NK-92 (cell line): ENCODE data around the gene IGSF21.

ENCODE experiments used
- DNase-seq: peaks from one replicate; lab custom pipeline; 2025; ENCODE audit not compliant: unreplicated experiment; lab: John Stamatoyannopoulos, UW

The IGSF21 gene

GRCh38 chr1:18119289-18119688 lies 11.7 kb downstream of the IGSF21 start:
- no peak for DNase-seq

DNA sequence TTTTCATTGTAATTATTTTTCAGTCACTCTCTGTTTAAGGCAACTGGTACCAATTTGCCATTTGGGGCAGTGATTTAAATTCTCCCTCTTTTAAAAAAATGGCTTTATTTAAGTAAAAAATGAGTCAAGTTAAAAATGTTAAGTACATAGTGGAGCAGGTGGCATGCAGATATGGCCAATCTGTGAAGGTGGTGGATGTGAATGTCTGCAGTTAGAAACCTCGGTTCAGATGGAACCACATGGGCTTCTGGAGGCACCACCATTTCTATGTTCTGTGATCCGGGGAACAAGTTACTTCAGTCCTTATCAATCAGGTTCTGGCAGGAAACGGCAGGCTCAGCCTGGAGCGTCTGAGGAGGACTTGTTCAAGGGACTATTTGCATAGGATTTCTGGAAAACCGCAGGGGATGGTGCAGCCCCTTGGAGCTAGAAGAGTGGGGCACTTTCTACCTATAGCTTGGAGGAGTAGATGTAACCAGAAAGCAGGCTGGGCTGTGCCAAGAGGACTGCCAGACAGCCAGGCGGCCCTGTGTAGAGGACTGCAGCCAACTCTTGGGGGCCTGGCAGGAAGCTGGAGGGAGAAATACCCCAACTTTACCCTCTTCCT lies 12.3 kb downstream of the IGSF21 start:
- no peak for DNase-seq

DNA sequence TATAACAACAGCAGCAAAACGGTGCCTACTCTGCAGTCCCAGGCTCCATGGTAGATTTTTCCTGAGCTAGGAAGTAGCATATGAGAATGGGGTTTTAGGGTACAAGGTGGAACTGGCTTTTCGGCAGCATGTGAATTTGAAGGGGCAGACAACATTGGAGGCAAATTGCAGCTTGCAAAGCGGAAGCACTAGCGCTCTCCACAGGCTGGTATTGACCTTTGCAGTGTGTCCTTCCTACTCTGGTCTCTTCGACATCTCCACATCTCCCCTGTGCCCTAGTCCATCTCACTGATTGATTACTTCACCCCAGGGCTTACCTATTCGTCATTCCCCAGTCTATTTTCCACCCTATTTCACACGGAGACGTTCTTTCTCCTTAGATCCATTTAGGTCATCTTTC lies 13.0 kb downstream of the IGSF21 start:
- no peak for DNase-seq

DNA sequence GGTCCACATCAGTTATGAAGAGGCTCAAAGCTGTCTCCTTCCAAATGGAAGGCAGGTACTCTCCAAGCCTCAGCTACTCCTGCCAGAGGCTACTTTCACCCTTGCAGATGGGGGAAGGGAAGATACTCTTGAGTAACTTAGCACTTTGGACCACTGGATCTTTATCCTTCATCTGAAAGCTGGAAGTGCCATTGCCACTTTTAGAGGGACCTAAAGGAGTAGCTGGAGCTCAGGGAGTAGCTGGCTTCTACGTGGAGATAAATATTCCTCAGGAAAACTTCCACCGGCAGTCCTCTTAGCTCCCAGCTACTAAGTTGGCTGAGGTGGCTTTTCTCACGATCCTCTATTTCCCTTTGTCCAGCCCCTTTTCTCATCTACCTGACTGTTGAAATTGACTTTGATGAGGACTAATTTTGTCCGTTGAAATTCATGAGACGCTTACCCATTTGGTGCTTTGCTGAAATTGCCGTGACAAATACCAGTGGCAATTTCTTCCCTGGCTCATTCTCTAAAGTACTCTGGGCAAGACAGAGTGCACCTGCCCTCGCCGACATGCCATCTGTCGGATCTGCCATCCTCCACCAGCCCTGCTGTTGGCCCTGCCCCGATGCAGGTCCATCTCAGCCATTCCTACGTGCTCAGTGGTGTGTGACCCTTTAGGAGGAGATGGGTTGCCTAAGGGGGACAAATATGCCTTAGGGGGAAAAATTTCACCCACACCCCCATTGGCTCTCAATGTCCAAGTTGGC lies 13.6 kb downstream of the IGSF21 start:
- DNase-seq: no peak

- DNase-seq: no peak
These were observed 15.9 kb downstream of the IGSF21 start for GRCh38 chr1:18123467-18123992.

GRCh38 chr1:18124977-18125376 lies 17.4 kb downstream of the IGSF21 start:
- DNase-seq: no peak

GRCh38 chr1:18126616-18127015 lies 19.0 kb downstream of the IGSF21 start:
- DNase-seq: no peak

DNA sequence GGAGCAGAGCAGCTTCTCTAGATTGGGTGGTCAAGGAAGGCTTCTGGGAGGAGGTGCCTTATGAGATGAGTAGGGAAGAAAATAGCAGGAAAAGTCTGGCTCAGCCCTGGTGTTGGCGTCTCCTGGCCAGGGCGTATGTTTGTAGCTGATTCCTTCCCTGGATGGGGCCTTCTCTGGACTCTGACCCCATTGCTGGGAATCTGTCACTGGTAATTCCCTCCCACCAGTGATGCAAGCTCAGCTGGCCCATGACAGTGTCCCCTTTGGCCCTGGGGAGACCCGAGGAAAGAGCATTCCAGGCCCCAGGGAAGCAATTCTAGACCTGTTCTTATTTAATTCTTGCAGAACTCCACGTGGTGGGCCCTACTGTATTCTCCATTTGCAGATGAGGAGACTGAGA lies 20.7 kb downstream of the IGSF21 start:
- DNase-seq: no peak

DNA sequence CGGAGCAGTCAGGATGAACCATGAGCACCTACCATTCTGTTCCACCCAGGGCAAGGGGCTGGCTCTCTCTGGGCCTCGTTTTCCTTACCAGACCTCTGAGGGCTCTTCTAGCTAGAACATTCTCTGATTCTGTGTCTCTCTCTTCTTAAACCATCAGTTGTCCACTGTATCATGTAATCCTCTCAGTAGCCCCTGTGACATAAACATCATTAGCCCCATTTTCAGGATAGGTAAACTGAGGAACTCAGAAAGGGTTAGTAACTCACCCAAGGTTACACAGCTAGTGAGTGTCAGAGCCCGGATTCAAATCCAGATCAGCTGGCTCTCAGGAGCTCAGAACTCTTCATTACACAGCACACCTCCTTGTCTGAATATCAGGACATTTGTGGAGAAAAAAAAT lies 22.8 kb downstream of the IGSF21 start:
- DNase-seq: no peak

DNA sequence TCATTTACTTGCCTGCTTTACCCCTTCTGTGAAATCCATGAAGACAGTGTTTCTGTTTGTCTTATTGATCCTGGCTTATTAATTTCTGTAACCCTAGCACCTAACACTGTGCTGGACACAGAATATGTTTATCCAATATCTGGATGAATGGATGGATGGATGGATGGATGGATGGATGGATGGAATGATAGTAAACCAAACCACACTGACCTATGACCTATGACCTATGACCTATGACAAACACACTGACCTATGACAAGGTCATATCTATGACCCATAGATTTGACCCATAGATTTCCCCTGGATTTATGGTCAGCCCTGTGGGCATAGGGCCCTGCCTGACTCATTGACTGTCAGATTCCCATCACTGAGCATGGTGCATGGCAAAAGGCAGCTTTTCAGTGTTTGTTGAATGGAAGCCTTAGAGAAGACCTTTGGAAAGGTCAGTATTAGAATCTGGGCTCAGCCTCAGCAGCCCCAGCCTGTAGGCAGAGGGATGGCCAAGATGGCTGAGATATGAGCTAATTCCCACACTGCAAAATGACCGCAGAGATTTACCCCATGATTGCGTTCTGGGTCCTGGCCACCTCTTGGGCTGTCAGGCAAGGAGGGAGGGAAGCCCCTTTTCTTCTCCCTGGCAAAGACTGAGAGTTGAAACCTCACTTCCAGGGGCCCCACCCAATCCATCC lies 24.6 kb downstream of the IGSF21 start:
- no peak for DNase-seq

- DNase-seq: no peak
These were observed 25.3 kb downstream of the IGSF21 start for GRCh38 chr1:18132711-18133541.

GRCh38 chr1:18134324-18135046 lies 26.9 kb downstream of the IGSF21 start:
- no peak for DNase-seq

GRCh38 chr1:18137759-18138345 lies 30.3 kb downstream of the IGSF21 start:
- DNase-seq: no peak

DNA sequence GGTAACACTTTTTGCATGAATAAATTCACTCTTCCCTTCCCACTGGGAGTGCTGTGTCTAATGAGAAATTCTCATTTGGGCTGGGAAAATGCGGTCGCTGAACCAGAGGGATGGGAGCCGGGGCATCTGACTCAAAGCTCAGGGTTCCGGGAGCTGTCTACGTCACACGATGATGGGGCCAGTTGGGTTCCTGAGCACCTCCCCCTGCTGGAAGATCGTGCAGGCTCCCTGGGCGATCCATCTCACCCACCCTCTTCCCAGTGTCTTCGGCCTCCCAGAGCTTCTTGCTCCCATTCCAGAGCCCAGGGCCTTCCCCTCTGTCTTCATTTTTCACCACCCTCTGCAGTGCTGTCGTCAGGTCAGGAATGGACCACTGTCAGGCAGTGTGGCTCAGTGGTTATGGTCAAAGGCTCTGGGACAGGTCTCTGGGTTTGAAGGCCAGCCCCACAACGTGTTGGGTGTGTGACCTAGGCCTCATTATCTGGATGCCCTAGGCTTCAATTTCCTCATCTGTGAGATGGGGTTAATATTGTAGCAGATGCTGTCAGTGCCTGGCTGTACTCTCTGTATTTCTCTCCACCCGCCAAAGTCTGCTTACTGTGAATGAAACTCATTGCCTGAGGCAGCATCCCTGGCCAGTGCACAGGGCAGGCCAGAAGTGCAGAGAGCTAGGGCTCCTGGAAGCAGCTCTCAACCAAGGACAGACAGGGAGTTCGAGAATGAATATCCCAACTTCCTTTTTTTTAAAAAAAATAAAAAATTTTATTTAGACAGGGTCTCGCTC lies 31.8 kb downstream of the IGSF21 start:
- no peak for DNase-seq

- DNase-seq: no peak
These were observed 32.8 kb downstream of the IGSF21 start for GRCh38 chr1:18140411-18140810.

DNA sequence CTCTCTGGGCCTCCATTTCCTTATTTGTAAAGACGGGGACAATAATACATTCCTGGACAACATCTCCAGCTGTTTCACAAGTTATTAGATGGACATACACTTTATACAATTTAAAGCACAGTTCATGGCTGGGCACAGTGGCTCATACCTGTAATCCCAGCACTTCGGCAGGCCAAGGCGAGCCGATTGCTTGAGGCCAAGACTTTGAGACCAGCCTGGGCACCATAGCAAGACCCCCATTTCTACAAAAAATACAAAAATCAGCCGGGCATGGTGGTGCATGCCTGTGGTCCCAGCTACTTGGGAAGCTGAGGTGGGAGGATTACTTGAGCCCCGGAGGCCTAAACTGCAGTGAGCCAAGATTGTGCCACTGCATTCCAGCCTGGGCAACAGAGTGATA lies 34.1 kb downstream of the IGSF21 start:
- DNase-seq: no peak

GRCh38 chr1:18142471-18142870 lies 34.9 kb downstream of the IGSF21 start:
- DNase-seq: no peak

- DNase-seq: no peak
These were observed 35.4 kb downstream of the IGSF21 start for GRCh38 chr1:18142969-18143368.

DNA sequence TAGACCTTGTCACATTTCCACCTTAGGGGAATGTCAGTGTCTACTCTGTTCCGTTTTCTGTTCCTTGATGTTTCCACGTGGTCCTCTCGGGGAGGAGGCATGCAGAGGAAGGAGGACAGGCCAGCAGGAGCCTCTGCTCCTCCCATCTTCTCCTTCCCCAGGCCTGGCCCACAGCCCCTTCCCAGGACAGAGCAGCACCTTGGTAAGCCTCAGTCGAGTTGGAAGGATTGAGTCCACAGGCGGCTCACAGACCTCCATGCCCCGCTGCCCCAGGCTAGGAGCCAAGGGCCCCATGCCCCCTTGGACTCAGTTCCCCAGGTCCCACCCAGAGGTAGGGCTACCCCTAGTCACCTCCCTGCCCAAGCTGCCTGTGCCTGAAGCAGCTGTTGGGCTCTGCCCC lies 36.5 kb downstream of the IGSF21 start:
- no peak for DNase-seq
